Stimulated activated CD4-positive, alpha-beta T cell treated with anti-CD3 and anti-CD28 coated beads, Interleukin-12 subunit alpha, Interleukin-12 subunit beta, amount 100 ng/mL, for 48 hours (primary cell): ENCODE data around the gene LCMT2.
A peak's percentile ranks its signal among the peaks of the same experiment; 100 is the strongest.
"Not testable (repeated sequence)": the region's sequence is repeated elsewhere in the genome, so short reads cannot be mapped to it uniquely, and the experiment has no call there.

ENCODE experiments used
- DNase-seq, 3 donors: peaks; one replicate each; pipeline ENCODE4 v3.0.0-alpha.2; 2020; ENCODE audit warnings: low read depth in 2 of 3, low spot score in 1 of 3

Gene LCMT2

GRCh38 chr15:43316016-43316970 lies 14.1 kb downstream of the LCMT2 start:
- DNase-seq: no peak

- no peak for DNase-seq
These were observed 16.2 kb downstream of the LCMT2 start for GRCh38 chr15:43314171-43314570.

- no peak for DNase-seq
These were observed 18.0 kb downstream of the LCMT2 start for GRCh38 chr15:43312378-43312777.

GRCh38 chr15:43302205-43302817 lies 28.1 kb downstream of the LCMT2 start, which contains the start of gene TGM7:
Gene TGM7 (minus strand): TSS chr15:43302255.
- no peak for DNase-seq

- no peak for DNase-seq
These were observed 30.5 kb downstream of the LCMT2 start for GRCh38 chr15:43299884-43300283.

- DNase-seq: no peak
These were observed 31.0 kb downstream of the LCMT2 start for GRCh38 chr15:43299411-43299810.

- no peak for DNase-seq
These were observed 36.2 kb downstream of the LCMT2 start for GRCh38 chr15:43294091-43294706.

- no peak for DNase-seq
These were observed 36.9 kb downstream of the LCMT2 start for GRCh38 chr15:43293432-43293831.

- no peak for DNase-seq
These were observed 37.8 kb downstream of the LCMT2 start for GRCh38 chr15:43292375-43293078.

- DNase-seq: not testable (repeated sequence)
These were observed 40.7 kb downstream of the LCMT2 start for GRCh38 chr15:43289656-43290055.

- DNase-seq: no peak
These were observed 43.1 kb downstream of the LCMT2 start for GRCh38 chr15:43287254-43287653.

GRCh38 chr15:43286074-43286473 lies 44.3 kb downstream of the LCMT2 start:
- no peak for DNase-seq

GRCh38 chr15:43285609-43286037 lies 44.8 kb downstream of the LCMT2 start:
- DNase-seq: peak in 2 of 3 donors; percentile 24 to 75

GRCh38 chr15:43283526-43283925 lies 46.8 kb downstream of the LCMT2 start:
- no peak for DNase-seq

GRCh38 chr15:43281926-43282602 lies 48.3 kb downstream of the LCMT2 start:
- no peak for DNase-seq

- no peak for DNase-seq
These were observed 49.4 kb downstream of the LCMT2 start for GRCh38 chr15:43280996-43281395.

GRCh38 chr15:43279496-43279895 lies 50.9 kb downstream of the LCMT2 start:
- DNase-seq: no peak

- no peak for DNase-seq
These were observed 51.5 kb downstream of the LCMT2 start for GRCh38 chr15:43278869-43279268.

GRCh38 chr15:43277901-43278300 lies 52.5 kb downstream of the LCMT2 start:
- no peak for DNase-seq

GRCh38 chr15:43277231-43277823 lies 53.0 kb downstream of the LCMT2 start:
- no peak for DNase-seq
